NCI-H446 treated with DMSO at 0.1 percent for 48 hours (cell line): ENCODE results near the gene RACK1.

Experiments used
- DNase-seq: peaks from one replicate; lab custom pipeline; 2025; lab: John Stamatoyannopoulos, UW

The RACK1 gene

DNA sequence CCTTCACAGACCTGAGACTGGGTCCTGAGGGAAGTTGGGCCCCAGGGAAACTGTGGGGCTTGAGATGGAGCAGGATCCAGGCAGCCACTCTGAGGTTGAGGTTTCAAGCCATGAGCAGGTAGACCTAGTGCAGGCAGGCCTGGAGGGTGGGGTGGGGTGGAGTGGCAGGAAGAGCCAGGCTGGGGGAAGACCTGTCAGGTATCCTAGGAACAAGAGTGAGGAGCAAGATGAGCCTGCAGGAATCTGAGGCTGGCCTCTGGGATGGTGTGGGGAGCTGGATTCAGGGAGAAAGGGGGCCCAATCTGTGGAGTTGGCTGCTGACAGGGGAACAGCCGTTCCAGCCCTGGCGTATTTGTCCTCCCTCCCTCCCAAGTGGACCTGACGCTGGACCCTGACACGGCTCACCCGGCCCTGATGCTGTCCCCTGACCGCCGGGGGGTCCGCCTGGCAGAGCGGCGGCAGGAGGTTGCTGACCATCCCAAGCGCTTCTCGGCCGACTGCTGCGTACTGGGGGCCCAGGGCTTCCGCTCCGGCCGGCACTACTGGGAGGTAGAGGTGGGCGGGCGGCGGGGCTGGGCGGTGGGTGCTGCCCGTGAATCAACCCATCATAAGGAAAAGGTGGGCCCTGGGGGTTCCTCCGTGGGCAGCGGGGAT is 9.8 kb downstream of the RACK1 start:
- DNase-seq: no peak

DNA sequence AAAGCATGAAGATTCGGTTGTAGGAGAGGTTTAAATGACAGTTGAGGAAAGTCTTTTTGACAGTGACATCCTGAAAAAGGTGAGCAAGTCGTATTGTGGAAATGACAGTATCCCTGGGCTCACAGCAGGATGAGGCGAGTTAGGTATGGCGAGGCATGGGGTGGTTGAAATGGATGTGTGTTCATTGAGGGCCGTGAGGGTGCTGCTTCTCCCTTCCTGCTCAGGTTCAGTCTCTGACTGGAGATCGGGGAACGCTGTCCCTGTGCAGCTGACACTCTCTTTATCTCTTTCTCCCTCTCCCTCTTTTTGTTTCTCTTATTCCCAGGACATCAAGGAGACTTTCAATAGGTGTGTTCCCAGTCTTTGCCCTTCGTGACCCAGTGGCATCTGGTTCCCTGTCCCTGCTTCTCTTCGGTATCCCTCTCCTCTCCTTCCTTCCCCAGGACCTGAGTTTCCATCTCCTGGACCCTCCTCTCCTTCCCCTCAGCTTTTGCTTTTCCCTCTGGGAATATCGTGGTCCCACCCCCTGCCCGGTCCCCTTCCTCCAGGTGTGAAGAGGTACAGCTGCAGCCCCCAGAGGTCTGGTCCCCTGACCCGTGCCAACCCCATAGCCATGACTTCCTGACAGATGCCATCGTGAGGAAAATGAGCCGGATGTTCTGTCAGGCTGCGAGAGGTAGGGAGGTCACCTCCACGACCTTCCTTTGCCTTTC is 10.5 kb downstream of the RACK1 start:
- DNase-seq: no peak

DNA sequence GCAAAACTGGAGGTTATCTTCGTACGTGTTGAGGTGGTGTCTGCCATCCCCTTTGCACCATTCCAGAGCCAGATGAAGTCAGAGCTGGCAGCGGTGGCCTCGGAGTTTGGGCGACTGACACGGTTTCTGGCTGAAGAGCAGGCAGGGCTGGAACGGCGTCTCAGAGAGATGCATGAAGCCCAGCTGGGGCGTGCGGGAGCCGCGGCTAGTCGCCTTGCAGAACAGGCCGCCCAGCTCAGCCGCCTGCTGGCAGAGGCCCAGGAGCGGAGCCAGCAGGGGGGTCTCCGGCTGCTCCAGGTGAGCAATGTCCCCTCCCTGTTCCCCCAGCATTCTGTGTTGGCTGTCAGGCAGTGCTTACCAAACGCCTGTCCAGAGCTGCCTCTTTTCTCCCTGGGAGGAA is 11.1 kb downstream of the RACK1 start:
- DNase-seq: no peak

DNA sequence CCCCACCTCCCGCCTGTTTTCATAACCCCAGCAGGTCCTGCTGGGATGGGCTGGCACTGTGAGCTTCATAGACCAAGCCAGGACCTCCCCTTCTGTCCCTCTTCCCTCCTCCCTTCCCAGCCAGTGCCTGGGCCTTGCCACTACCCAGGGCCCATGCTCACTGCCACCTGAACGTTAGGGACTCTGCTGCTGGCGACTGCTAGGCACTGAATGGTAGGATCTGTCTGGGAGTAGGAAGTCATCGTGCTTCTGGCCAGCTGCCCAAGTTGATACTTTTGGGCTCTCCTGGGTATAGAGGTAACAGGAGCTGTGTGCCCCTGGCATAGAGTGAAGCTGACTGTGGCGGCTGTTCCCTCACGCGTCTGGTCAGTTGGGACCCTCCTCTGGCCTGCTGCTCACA is 12.3 kb downstream of the RACK1 start:
- no peak for DNase-seq

DNA sequence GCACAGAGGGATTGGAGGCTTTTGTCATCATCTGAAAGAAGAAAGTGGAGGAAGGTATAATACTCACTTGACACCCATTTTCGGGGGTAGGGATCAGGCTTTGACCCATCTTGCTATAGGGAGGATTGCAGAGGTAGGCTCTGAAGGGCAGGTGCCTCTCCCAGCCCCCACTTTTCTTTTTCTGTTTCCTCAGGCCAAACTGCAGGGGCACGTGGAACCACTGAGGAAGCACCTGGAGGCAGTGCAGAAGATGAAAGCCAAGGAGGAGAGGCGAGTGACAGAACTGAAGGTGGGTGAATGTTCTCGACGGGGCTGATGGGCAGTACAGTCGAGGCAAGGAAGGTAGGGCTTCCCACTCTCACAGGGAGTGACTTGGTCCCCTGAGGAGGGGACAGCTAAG is 13.2 kb downstream of the RACK1 start:
- DNase-seq: no peak

DNA sequence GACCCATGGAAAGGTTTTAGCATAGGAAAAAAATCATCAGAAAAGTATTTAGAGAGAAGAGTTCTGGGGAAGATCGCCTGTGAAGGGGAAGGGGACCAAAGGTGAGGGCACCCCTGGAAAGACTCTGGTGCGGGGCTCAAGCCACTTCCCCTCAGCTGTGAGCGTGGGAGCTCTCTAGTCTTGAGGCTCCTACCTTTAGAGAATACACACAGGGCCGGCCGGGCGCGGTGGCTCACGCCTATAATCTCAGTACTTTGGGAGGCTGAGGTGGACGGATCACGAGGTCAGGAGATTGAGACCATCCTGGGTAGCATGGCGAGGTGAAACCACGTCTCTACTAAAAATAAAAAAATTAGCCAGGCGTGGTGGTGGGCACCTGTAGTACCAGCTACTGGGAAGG is 13.7 kb downstream of the RACK1 start:
- DNase-seq: no peak

DNA sequence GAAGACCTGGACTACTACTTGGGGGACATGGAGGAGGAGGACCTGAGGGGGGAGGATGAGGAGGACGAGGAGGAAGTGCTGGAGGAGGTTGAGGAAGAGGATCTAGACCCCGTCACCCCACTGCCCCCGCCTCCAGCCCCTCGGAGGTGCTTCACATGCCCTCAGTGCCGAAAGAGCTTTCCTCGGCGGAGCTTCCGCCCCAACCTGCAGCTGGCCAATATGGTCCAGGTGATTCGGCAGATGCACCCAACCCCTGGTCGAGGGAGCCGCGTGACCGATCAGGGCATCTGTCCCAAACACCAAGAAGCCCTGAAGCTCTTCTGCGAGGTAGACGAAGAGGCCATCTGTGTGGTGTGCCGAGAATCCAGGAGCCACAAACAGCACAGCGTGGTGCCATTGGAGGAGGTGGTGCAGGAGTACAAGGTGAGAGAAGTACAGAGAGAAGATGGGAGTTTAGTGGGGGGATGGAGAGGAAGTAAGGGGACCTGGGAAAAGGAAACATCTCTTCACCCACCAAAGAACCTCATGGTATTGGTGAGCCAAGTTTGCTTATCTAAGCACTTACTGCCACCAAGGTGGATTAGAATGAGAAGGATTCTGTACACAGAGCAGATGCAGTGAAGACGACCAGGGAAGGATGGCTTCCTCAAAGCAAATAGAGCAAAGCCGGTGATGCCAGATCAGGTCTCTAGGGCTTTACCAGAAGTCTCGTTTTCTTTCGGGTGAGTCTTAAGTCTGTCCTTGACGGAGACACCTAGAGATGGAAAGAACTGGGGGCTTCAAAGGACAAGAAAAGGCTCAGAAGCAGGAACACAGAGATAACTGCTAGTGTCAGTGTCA is 19.1 kb downstream of the RACK1 start:
- no peak for DNase-seq

DNA sequence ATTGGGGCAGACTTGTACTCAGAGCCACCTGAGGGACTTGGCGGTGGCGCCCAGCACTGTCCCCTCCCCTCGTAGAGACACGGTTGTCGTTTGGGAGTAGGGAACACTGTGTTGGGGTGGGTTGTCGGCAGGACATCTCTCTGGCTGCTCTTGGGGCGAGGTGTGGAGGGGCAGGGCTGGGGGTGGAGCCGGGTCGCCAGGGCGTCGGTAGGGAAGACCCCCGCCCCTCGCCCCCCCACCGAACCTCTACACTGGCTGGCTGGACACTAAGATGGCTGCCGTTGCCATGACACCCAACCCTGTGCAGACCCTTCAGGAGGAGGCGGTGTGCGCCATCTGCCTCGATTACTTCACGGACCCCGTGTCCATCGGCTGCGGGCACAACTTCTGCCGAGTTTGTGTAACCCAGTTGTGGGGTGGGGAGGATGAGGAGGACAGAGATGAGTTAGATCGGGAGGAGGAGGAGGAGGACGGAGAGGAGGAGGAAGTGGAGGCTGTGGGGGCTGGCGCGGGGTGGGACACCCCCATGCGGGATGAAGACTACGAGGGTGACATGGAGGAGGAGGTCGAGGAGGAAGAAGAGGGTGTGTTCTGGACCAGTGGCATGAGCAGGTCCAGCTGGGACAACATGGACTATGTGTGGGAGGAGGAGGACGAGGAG is 19.8 kb downstream of the RACK1 start:
- no peak for DNase-seq

DNA sequence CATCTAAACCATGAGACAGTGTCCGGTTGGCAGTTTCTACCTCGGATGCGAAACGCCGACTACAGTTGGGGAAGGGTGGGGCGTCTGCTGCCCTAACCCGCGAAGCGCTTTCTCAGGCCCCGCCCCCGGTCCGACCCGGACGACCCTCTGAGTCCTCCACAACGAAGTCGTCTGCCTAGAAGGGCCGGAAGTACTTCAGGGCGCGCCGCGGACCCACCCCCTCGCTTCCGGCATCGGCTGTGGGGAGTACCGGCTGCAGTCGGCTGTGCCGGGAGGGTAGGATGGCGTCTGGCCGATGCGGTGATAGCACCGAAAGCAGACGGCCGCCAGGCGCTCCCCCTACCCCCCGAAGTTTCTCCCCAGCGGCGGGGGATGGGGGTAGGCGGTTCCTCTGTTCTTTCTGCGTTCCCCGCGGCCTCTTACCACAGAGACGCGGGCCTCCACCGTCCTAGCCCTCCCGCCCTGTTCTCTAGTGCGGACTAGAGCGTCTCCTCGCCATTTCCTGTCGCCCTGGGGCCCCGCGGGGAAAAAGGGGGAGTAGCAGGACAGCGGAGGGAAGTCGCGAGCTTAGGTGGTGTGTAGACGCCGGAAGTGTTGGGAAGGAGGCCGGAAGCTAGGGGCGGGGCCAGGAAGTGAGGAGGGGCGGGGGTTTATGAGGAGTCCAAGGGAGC is 20.5 kb downstream of the RACK1 start, which contains the start of gene TRIM41:
Gene TRIM41, plus strand, starts transcription at position 224 of the 671 bp plus-strand sequence. CDS start 719 bp downstream, outside the sequence.
- no peak for DNase-seq

DNA sequence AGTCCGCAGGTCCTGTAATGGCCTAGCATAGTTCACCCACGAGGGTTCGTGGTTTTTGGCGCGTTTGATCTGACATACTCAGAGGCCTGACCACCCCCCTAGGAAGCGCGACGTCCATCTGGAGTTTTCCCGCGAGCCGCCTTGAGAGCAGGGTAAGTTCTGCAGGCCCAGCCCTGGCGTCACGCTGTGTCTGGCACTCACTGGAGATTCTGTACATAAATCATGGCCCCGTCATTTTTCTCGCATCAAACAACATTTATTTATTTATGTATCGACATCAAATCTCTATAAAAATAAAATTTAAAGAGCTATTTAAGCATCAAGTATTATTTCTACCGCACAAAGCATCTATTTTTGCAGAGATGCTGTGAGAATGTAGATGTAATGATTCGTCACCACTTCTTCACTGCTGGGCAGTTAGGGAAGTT is 21.1 kb downstream of the RACK1 start:
- no peak for DNase-seq

DNA sequence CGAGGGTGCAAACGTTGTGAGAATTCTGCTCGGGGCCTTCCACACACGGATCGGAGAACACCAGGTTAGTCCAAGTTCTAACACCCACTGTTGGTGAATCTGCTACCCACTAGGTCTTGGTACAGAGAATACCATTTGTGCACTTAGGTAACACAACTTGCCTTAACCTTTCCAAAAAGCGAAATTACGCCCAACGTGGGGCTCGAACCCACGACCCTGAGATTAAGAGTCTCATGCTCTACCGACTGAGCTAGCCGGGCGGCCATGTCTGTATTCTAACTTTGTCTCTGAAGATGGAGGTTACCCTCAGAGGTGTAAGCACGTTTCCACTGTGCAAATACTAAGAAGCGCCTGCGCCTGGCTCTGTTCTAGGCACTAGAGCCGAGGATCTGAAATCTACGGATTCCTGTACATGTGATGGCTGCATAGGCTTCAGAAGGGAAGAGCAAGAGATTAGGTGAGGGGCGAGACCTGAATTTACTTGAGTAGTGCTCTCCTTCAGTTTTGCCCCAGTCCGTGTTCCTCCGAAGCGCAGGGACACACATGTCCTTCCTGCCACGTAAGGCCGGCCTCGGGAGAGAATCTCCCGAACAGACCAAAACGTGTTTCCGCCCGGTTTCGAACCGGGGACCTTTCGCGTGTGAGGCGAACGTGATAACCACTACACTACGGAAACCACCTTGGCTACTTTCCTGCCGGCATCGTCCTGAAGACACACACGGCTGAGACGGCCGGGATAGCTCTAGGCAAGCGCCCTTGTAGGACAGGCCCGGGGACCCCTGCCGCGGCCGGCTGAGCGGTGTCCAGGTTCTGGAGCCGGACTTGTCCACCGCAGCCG is 21.7 kb downstream of the RACK1 start:
- DNase-seq: no peak

DNA sequence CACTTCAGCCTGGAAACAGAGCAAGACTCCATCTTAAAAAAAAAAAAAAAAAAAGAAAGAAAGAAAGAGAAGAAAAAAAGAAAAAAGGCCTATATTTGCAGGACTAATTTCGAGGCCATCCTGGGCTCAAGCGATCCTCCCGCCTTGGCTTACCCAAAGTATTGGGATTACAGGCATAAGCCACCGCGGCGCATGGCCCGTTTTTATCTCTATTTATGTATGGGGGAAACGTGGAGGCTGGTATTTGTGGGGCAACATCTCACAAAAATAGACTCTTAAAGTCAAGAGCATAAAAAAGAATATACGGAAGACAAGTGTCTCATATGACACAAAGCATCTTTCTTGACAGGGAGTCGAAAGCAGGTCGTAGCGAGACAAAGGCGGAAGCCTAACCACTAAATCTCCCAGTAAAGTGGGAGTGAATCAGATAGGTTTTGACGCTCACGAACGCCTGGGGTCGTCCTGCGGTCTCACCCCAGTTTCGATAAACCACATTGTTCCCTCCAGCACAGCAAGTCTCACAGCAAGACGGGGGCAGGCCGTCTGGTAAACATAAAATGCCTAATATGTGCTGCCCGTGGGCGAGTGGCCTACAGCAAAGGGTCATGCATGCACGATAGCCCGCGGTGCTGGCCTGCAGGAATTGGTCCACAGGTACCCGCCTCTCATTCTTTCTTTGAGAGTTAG is 22.5 kb downstream of the RACK1 start:
- no peak for DNase-seq

DNA sequence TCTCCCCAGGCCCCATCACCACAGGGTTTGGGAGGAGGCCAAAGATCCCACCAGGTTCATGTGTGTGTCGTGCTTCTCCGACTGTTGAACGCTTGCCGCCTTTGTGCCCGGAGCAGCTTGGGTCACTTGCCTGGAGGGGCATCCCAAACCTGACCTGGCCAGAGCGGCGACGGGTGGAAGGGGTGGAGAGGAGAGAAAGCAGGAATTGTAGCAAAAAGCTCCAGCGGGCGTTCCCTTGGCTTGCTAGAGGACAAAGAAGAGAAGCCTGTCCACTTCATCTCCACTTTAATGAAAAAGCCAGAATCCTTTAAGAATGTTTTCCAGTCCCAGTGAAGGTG is 23.6 kb downstream of the RACK1 start:
- DNase-seq: no peak

DNA sequence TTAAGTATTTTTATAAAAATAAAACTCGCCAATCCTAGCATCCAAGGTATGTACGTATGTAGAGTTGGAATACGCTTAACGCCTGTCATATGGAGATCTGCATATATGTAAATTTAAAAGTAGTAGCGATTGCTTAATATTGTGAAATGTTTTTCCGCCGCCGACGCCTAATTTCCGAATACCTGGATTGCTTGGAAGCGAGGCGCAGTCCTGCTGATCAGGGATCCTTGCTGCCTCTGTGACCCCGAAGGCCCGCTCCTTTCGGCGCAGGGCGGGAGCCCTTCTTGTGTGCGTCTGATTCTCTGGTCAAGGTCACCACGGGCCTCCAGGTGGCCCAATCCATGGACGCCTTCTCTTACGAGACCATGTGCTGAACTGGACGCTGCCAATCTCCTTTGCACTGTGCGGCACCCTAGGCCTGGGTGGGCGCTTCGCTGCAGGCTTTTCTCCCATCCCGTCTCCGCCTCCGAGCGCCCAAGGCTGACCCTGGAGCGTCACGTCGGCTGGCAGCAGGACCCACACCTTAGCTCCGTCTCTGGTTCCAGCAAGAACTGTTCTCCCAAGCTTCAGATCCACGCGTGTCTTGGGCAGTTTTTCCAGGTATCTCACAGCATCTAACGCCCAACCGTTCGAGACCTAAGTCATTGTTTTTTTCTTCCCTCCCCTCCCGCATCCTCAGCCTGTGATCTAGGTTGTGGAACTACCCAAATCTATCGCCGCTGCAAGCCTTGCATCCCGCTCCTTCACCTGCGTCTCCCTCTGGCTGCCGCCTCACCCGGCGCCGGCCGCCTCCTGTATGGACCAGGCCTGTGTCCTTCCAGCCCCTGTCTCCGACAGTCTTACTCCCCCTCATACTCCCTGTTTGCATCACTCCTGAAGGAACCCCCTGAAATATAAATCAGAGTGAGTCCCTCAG is 24.2 kb downstream of the RACK1 start:
- no peak for DNase-seq

DNA sequence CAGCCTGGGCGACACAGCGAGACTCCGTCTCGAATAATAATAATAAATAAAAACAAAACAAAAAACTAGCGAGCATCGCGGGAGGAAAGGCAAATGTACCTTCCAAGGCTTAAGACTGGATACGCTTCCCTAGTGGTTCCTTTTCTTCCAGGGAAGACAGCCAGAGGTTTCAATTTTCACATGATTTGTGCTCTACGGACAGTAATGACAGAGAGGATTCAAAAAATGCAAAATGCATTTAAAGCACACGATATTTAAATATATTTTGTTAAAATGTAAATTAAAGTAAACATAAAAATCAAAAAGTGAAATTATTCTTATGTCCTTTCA is 24.9 kb downstream of the RACK1 start:
- DNase-seq: no peak

DNA sequence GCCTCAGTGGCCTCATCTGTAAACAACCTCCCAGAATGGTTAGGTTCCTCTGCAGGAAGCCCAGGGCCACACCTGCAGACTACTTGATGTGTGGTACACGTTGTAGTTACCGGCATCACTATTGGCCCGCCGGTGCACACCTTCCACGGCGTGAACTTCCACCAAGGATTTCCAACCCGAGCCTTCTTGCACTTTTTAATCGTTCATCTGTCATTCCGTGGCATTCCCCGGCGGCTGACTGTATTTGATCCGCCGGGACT is 26.0 kb downstream of the RACK1 start:
- no peak for DNase-seq

DNA sequence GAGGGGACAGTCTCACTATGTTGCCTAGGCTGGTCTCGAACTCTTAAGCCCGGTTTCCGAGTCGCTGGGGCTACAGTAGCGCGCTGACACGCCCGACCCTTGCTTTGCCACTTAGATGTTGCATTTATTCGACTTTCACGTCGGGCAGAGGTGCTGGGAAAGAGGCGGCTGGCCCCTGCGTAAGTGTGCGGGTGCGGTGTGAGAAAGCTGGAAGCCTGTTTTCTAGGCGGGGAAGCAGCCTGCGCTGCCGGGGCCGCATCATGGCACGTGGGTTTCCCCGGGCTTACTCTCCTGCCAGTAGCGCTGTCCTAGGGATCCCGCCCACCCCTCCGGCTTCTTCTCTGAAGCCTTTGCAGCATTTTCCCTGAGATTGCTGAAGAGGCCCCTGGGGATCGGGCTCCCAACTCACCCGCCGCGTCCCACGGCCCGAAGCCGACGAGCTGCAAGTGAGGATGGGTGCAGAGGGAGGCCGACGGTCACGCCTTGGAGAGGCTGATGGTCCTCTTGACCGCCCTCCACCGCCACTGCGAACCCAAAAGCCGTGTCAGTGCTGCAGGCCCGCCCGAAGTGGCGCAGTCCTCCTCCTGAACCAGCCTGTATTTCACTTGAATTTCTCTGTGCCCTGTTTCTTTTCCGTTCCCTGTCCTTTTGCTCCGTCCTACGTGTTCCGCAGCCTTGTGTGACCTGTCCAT is 26.4 kb downstream of the RACK1 start:
- DNase-seq: no peak

DNA sequence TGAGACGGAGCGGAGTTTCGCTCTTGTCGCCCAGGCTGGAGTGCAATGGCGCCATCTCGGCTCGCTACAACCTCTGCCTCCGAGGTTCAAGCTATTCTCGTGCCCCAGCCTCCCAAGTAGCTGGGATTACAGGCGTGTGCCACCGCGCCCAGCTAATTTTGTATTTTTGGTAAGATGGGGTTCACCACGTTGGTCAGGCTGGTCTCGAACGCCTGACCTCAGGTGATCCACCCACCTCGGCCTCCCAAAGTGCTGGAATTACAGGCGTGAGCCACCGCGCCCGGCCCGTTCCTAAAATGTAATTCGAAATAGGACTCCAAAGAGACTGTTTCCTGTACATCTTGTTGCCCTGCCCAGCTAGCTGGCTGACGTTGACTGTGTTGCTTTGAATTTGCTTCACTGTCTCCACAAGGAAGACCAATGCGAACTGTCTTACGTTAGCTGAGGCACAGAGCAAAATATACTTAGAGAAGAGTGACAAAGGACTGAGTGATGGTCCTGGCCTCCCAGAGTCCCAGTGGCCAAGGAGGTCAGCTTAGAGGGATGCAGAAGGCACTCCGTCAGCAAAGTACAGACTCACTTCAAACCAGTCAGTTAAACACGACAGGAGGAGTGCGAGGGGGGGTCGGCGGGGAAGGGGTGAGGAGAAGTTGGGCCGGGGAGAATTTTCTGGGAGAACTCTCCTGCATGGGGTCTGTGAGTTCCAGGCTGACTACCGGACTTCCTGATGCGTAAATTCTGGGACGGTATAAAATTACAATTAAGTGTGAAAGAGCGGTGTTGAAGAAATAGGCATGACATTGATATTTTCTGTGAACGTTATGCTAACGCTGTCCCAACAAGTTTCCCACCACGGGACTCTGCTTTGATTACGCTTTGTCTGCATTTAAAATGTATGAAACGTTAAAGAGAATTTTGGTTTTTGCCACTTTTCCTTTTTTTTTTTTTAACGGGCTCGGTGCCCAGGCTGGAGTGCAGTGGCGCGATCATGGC is 27.4 kb downstream of the RACK1 start:
- no peak for DNase-seq
